ENCODE measurements around the gene PFKFB3.

The PFKFB3 gene

DNA sequence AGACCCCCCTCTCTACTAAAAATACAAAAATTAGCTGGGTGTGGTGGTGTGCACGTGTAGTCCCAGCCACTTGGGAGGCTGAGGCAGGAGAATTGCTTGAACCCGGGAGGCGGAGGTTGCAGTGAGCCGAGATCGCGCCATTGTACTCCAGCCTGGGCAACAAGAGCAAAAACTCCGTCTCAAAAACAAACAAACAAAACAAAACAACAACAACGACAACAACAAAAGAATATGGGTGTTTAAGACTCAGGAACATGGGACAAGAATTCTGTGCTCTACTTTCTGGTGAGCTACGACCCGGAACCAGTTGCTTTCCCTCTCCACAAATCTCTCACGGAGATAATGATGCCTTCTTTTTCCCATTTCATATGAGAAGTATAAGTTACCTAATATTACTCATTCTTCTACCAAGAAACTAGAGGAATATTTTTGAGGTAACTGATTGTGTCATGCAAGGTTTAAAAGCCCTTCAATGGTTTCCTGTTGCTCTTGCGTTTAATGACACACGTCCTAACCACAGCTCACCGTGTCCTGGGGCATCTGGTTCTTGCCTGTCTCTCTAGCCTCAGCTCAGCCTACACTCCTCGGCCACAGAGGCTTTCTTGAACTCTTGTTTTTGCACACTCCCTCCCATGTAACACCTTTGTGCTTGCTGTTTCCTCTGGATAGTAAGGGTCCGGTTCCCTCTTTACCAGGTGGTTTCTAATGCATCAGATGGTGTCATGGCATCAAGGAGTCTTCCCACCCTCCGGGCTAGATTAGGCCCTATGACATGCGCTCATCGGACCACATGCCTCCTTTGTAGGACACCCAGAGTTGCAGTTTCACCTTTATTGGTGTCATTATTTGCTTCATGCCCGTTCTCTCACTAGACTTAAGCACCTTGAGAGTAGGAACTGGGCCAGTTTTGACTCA is 67.5 kb downstream of the PFKFB3 start:
- Histone ChIP-seq H3K9me3 (ENCODE audit: low read length) (peaks cover 3% of the 10 kb centered on the region), H3K4me1 (ENCODE audit: insufficient read depth, low read length) (peaks cover 4% of the 10 kb centered on the region), H3K9ac (ENCODE audit: low read length) (no peak overlapping the region), H3K27ac (ENCODE audit: low read depth, low read length) (no peak overlapping the region), H3K4me3 (ENCODE audit: low read depth in 1 of 2, low read length in 2 of 2) (no peak overlapping the region), H3K27me3 (ENCODE audit: control insufficient read depth in 1 of 2, insufficient read depth in 2 of 2, low read length in 2 of 2) (no peaks in the 10 kb centered on the region), H3K36me3 (ENCODE audit: insufficient read depth, low read length) (no peaks in the 10 kb centered on the region)

DNA sequence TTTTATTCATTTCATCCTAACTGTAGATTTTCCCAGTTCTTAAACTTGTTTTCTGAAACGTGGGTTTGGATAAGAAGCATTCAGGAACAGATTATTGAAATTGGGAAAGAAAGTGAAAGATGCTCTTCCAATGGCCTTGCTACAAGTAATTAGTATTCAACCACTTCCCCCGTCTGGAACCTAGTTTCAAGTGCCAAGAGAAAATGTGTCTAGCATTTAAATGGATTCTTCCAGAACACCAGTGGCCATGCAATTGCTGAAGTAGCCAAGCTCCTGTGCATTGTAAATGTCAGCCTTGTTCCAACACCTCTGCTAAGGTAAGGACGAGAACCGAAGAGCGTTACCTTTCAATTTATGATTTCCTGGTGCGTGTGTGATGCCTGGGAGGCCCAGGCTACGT is 68.2 kb downstream of the PFKFB3 start:
- peaks cover 2% of the 10 kb centered on the region for H3K9me3 ChIP-seq (ENCODE audit: low read length)
- H3K27me3 ChIP-seq (ENCODE audit: control insufficient read depth in 1 of 2, insufficient read depth in 2 of 2, low read length in 2 of 2): no peaks in the 10 kb centered on the region
- H3K36me3 ChIP-seq (ENCODE audit: insufficient read depth, low read length): no peaks in the 10 kb centered on the region
- H3K9ac ChIP-seq (ENCODE audit: low read length): no peak overlapping the region
- peaks cover 4% of the 10 kb centered on the region for H3K4me1 ChIP-seq (ENCODE audit: insufficient read depth, low read length)
- H3K27ac ChIP-seq (ENCODE audit: low read depth, low read length): no peak overlapping the region
- no peak overlapping the region for H3K4me3 ChIP-seq (ENCODE audit: low read depth in 1 of 2, low read length in 2 of 2)

DNA sequence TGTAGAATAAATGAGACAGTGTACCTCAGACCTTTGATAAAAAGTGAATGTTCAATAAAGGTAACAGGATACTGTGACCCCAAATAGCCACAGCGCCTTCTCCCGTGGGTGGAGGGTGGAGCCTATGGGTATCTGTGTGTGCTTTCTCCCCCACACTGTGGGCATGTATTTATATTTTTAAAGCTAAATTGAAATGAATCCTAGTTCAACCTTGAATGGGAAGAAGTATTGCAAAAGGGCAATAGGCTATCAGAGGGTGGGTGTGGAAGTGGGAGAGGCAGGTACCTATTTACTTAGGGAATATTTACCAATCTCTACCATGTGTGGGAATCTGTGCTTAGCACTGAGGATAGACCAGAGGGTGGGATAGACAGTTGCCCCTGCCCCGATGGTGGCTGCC is 68.9 kb downstream of the PFKFB3 start:
- peaks cover 4% of the 10 kb centered on the region for H3K4me1 ChIP-seq (ENCODE audit: insufficient read depth, low read length)
- H3K9ac ChIP-seq (ENCODE audit: low read length): no peak overlapping the region
- no peaks in the 10 kb centered on the region for H3K27me3 ChIP-seq (ENCODE audit: control insufficient read depth in 1 of 2, insufficient read depth in 2 of 2, low read length in 2 of 2)
- H3K36me3 ChIP-seq (ENCODE audit: insufficient read depth, low read length): no peaks in the 10 kb centered on the region
- H3K9me3 ChIP-seq (ENCODE audit: low read length): no peaks in the 10 kb centered on the region
- H3K4me3 ChIP-seq (ENCODE audit: low read depth in 1 of 2, low read length in 2 of 2): no peak overlapping the region
- no peak overlapping the region for H3K27ac ChIP-seq (ENCODE audit: low read depth, low read length)

DNA sequence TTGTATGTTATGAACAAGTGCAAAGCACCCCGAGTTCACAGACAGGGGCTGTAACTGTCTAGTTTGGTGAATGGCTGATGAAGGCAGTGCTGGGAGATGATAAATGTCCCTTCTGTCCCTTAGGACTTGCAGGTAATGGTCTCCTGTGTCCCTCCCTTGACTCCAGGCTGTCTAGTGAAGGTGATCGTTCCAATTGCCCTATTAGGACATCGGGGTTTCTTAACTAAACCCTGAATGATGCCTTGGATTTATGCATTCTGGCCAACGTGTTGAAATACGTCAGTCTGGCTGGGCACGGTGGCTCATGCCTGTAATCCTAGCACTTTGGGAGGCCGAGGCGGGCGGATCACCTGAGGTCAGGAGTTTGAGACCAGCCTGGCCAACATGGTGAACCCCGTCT is 69.4 kb downstream of the PFKFB3 start:
- Histone ChIP-seq H3K9ac (ENCODE audit: low read length) (no peak overlapping the region), H3K27me3 (ENCODE audit: control insufficient read depth in 1 of 2, insufficient read depth in 2 of 2, low read length in 2 of 2) (no peaks in the 10 kb centered on the region)

DNA sequence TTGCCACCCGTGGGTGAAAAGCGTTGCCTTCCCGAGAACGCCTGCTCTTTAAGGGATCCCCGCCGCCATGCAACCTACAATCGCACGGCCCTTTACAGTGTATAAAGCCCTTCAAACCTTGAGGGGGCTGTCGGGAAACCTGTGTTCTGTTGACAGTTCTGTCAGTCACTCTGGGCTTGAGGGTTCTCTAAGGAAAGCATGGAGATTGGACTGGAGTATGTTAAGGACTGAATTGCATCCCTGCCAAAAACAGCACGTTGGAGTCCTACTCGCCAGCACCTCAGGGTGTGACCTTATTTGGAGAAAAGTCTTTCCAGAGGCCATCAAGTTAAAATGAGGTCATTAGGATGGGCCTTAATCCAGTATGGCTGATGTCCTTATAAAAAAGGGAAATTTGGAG is 70.6 kb downstream of the PFKFB3 start:
- H3K27ac ChIP-seq (ENCODE audit: low read depth, low read length): no peak overlapping the region
- no peaks in the 10 kb centered on the region for H3K9me3 ChIP-seq (ENCODE audit: low read length)
- H3K36me3 ChIP-seq (ENCODE audit: insufficient read depth, low read length): no peaks in the 10 kb centered on the region
- H3K4me3 ChIP-seq (ENCODE audit: low read depth in 1 of 2, low read length in 2 of 2): no peak overlapping the region
- peaks cover 4% of the 10 kb centered on the region for H3K4me1 ChIP-seq (ENCODE audit: insufficient read depth, low read length)
- H3K9ac ChIP-seq (ENCODE audit: low read length): no peak overlapping the region
- H3K27me3 ChIP-seq (ENCODE audit: control insufficient read depth in 1 of 2, insufficient read depth in 2 of 2, low read length in 2 of 2): no peaks in the 10 kb centered on the region

More for the DNA sequence above, 69.4 kb downstream of the PFKFB3 start:
- no peaks in the 10 kb centered on the region for H3K9me3 ChIP-seq (ENCODE audit: low read length)
- no peaks in the 10 kb centered on the region for H3K36me3 ChIP-seq (ENCODE audit: insufficient read depth, low read length)
- no peak overlapping the region for H3K4me3 ChIP-seq (ENCODE audit: low read depth in 1 of 2, low read length in 2 of 2)
- no peak overlapping the region for H3K27ac ChIP-seq (ENCODE audit: low read depth, low read length)
- peaks cover 4% of the 10 kb centered on the region for H3K4me1 ChIP-seq (ENCODE audit: insufficient read depth, low read length)

DNA sequence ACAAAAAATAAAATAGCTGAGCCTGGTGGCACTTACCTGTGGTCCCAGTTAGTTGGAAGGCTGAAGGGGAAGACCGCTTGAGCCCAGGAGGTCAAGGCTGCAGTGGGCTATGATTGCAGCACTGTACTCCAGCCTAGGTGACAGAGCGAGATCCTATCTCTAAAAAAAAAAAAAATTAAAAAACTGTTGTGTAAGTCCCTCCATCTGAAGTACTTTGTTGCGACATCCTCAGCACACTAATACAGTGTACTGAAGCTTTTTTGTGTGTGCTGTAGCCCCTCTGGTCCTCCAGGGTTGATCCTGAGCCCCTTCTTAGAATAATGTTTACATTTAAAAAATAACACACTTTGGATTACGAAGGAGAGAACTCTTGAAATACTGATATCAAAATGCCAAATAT is 71.3 kb downstream of the PFKFB3 start:
- H3K36me3 ChIP-seq (ENCODE audit: insufficient read depth, low read length): no peaks in the 10 kb centered on the region
- no peaks in the 10 kb centered on the region for H3K9me3 ChIP-seq (ENCODE audit: low read length)
- no peak overlapping the region for H3K4me3 ChIP-seq (ENCODE audit: low read depth in 1 of 2, low read length in 2 of 2)
- H3K9ac ChIP-seq (ENCODE audit: low read length): no peak overlapping the region
- no peak overlapping the region for H3K27ac ChIP-seq (ENCODE audit: low read depth, low read length)
- H3K4me1 ChIP-seq (ENCODE audit: insufficient read depth, low read length): peaks cover 4% of the 10 kb centered on the region
- H3K27me3 ChIP-seq (ENCODE audit: control insufficient read depth in 1 of 2, insufficient read depth in 2 of 2, low read length in 2 of 2): no peaks in the 10 kb centered on the region

DNA sequence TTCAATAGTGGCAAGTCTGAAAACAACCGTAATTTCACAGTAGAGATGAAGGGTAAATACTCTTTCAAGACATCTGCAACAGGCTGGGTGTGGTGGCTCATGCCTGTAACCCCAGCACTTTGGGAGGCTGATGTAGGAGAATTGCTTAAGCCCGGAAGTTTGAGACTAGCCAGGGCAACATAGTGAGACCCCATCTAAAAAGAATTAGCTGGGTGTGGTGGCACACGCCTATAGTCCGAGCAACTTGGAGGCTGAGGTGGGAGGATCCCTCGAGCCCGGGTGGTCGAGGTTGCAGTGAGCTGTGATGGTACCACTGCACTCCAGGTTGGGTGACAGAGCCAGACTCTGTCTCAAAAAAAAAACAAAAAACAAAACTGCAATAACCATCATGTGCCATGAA is 71.8 kb downstream of the PFKFB3 start:
- Histone ChIP-seq H3K4me1 (ENCODE audit: insufficient read depth, low read length) (peaks cover 4% of the 10 kb centered on the region), H3K27me3 (ENCODE audit: control insufficient read depth in 1 of 2, insufficient read depth in 2 of 2, low read length in 2 of 2) (no peaks in the 10 kb centered on the region), H3K9ac (ENCODE audit: low read length) (no peak overlapping the region), H3K4me3 (ENCODE audit: low read depth in 1 of 2, low read length in 2 of 2) (no peak overlapping the region), H3K36me3 (ENCODE audit: insufficient read depth, low read length) (no peaks in the 10 kb centered on the region), H3K9me3 (ENCODE audit: low read length) (no peaks in the 10 kb centered on the region), H3K27ac (ENCODE audit: low read depth, low read length) (no peak overlapping the region)

DNA sequence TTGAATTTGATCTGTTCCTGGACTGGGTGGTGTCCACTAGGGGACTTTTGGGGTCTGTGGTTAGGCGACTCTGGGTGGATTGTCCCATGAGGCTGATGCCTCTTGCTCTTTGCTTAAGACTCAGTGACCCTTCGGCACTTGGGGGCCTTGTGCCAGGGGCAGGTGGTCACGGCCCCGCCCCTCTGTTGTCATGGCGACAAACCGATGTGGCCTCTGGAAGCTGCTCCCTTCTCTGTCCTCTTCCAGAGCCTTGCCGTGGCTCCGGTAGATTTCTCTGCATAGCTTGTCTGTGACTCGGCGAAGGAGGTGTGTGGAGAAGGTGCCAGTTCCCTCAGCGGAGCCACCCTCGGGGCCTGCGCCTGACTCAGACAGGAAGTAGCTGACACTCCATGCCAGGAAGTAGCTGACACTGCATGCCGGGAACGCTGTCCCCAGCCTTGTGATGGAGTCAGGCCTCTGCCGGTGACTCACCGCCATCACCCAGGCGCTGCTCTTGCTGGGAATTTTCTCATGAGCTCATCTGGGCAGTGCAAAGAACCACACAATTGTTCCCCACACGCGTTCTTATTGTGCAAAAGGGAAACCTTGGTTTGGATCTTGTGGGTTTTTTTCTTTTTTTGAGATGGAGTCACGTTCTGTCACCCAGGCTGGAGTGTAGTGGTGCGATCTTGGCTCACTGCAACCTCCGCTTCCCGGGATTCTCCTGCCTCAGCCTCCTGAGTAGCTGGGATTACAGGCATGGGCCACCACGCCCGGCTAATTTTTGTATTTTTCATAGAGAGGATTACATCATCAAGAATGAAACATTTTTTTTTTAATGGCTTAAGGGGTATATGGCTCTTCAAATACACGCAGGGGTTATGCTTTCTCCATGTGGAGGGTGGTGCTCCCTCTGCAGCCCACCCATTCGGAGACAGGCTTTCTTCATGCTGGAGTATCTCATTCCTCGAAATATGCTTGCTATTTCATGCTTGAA is 72.6 kb downstream of the PFKFB3 start:
- Histone ChIP-seq H3K9ac (ENCODE audit: low read length) (no peak overlapping the region), H3K27me3 (ENCODE audit: control insufficient read depth in 1 of 2, insufficient read depth in 2 of 2, low read length in 2 of 2) (no peaks in the 10 kb centered on the region), H3K27ac (ENCODE audit: low read depth, low read length) (no peak overlapping the region), H3K4me3 (ENCODE audit: low read depth in 1 of 2, low read length in 2 of 2) (peak overlapping the region in 1 of 2 donors; percentile 22), H3K9me3 (ENCODE audit: low read length) (no peaks in the 10 kb centered on the region), H3K4me1 (ENCODE audit: insufficient read depth, low read length) (peaks cover 4% of the 10 kb centered on the region), H3K36me3 (ENCODE audit: insufficient read depth, low read length) (no peaks in the 10 kb centered on the region)

DNA sequence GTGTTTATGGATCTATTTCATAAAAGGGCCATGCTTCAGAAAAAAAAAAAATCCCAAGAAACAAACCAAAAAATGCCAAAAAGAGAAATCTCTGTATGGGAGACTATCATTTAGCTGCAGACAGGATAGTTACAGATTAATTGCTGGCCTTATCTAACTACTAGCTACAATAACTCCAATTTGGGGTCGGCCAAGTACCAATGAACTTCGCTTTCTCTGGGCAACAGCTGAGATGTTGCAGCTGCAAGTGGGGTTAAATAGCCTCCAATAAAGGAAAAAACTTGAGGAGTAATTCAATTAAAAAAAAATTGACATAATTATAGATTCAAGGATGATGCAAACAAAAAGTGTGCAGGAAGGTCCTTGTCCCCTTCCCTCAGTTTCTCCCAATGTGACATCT is 73.6 kb downstream of the PFKFB3 start:
- H3K27ac ChIP-seq (ENCODE audit: low read depth, low read length): no peak overlapping the region
- H3K4me1 ChIP-seq (ENCODE audit: insufficient read depth, low read length): peaks cover 4% of the 10 kb centered on the region
- H3K9ac ChIP-seq (ENCODE audit: low read length): no peak overlapping the region

DNA sequence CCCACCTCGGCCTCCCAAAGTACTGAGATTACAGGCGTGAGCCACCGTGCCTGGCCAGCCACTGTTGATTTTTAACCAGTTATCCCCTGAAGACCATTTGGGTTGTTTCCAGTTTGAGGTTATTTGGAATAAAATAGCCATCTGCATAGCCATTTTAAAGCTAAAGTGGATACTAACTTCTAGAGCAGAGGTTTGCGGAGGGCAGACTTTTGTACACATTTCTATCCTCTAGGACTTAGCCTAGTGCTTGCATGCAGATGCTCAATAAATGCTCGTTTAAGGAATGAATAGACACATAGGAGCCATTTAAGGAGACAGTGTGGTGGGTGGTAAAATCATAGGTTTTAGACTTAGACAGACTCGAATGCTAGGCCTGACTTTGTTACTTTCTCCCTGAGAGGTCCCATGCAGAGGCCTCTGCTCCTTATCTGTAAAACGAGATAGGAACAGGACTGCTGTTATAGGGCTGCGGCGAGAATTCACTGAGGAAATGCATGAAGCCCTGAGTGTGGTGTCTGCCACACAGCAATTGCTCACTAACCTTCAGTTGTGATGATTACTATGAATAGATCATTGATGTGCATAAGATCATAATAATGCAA is 75.9 kb downstream of the PFKFB3 start:
- H3K9ac ChIP-seq (ENCODE audit: low read length): no peak overlapping the region
- no peaks in the 10 kb centered on the region for H3K27me3 ChIP-seq (ENCODE audit: control insufficient read depth in 1 of 2, insufficient read depth in 2 of 2, low read length in 2 of 2)
- H3K27ac ChIP-seq (ENCODE audit: low read depth, low read length): no peak overlapping the region
- no peaks in the 10 kb centered on the region for H3K36me3 ChIP-seq (ENCODE audit: insufficient read depth, low read length)
- H3K9me3 ChIP-seq (ENCODE audit: low read length): no peaks in the 10 kb centered on the region
- H3K4me1 ChIP-seq (ENCODE audit: insufficient read depth, low read length): no peaks in the 10 kb centered on the region
- no peak overlapping the region for H3K4me3 ChIP-seq (ENCODE audit: low read depth in 1 of 2, low read length in 2 of 2)

More for the DNA sequence above, 73.6 kb downstream of the PFKFB3 start:
- Histone ChIP-seq H3K27me3 (ENCODE audit: control insufficient read depth in 1 of 2, insufficient read depth in 2 of 2, low read length in 2 of 2) (no peaks in the 10 kb centered on the region), H3K36me3 (ENCODE audit: insufficient read depth, low read length) (no peaks in the 10 kb centered on the region), H3K9me3 (ENCODE audit: low read length) (no peaks in the 10 kb centered on the region), H3K4me3 (ENCODE audit: low read depth in 1 of 2, low read length in 2 of 2) (no peak overlapping the region)
